Thyroid gland (tissue), 4 donors: ENCODE measurements around the gene FANCG. TPM values are rescaled to one million over a fixed set of nuclear protein-coding genes. Genes with fewer than 3 reads are reported as not detected.

ENCODE experiments used
- DNase-seq, 2 donors: peaks; one replicate each; pipeline ENCODE4 v3.0.0-alpha.2; 2019
- H3K27ac ChIP-seq, 3 donors: fragments of 200-600 bp; sonication (generic); 1 replicate in 2 of 3; 2 replicates in 1 of 3; pipeline ENCODE4 v1.5.1; 2016 to 2019; ENCODE audit warnings: mild to moderate bottlenecking in 1 of 3, moderate library complexity in 1 of 3
- H3K27me3 ChIP-seq: fragments of 200-600 bp; sonication (generic); one replicate; pipeline ENCODE4 v1.5.1; 2019
- H3K36me3 ChIP-seq, 2 donors: fragments of 200-600 bp; sonication (generic); one replicate each; pipeline ENCODE4 v1.5.1; 2016 to 2019
- H3K4me1 ChIP-seq, 2 donors: fragments of 200-600 bp; sonication (generic); one replicate each; pipeline ENCODE4 v1.5.1; 2017 to 2019
- H3K4me3 ChIP-seq, 3 donors: fragments of 200-600 bp; sonication (generic); replicated peaks in 1 of 3; 1 replicate in 2 of 3; 2 replicates in 1 of 3; pipeline ENCODE4 v1.5.1; 2016; ENCODE audit warnings: mild to moderate bottlenecking in 1 of 3
- H3K9me3 ChIP-seq: fragments of 200-600 bp; sonication (generic); one replicate; pipeline ENCODE4 v1.5.1; 2017
- POLR2A ChIP-seq, 2 donors: fragments of 450-650 bp; IDR thresholded peaks; one replicate each; pipeline ENCODE4 v1.6.1; 2017; ENCODE audit warnings: antibody characterized with exemption in 2 of 2, mild to moderate bottlenecking in 2 of 2, moderate library complexity in 1 of 2
- WGBS, 2 donors: methylation state at CpG; one replicate each; pipeline ENCODE4 v1.1.5; 2017; 5-methylcytosine and 5-hydroxymethylcytosine counted together
- intact Hi-C: fragments of 100-400 bp; cut with DNase I; formaldehyde crosslinking; loops from one replicate; pipeline ENCODE4 v1.15.1; 2023
- total RNA-seq, 4 donors: library from RNA; depleted of rRNA; stranded (reverse); fragments of >200 nt; gene quantifications; one replicate each; pipeline ENCODE4 v1.2.3, GENCODE V29; 2016
- TF ChIP-seq, protein P1 (sequence below), 6 experiments: fragments of 200-600 bp in 3 of 6; fragments of 450-650 bp in 3 of 6; sonication (generic) in 3 of 6; IDR thresholded peaks; one replicate each; pipeline ENCODE4 v1.5.1; 2016 to 2019; ENCODE audit warnings: antibody characterized with exemption in 6 of 6, mild to moderate bottlenecking in 2 of 6, inconsistent platforms in 1 of 6, moderate library complexity in 1 of 6

FANCG gene
- total RNA-seq, 4 donors from 2014 or later: 8.6 to 13.8 (median 11.8) TPM

DNA sequence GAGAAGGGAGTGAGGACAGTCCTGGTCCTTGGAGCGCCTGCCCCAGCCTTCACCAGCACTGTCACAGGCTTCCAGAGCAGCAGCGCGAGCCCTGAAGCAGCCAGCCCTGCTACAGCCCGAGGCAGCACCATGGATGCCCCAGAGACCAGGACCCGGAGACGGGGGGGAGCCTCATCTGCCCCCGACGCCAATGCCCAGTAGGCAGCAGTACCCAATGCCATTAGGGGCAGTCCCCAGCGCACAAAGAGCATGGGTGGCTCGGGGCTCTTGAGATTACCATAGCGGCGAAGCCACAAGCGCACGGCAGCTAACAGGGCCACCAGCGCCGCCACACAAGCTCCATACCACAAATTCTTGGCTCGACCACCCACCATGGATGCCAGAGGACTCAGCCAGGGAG is 11.8 kb upstream of the FANCG start:
- H3K36me3 ChIP-seq: peaks cover 45 to 54% of the 10 kb centered on the region in 2 donors
- H3K4me1 ChIP-seq: peaks cover 4 to 9% of the 10 kb centered on the region in 2 donors
- H3K4me3 ChIP-seq: no peak overlapping the region
- H3K9me3 ChIP-seq: no peaks in the 10 kb centered on the region
- H3K27me3 ChIP-seq: no peaks in the 10 kb centered on the region
- 96% methylated on average over 13 to 16 of the region's 17 CpGs for WGBS, 2 donors
- TF ChIP-seq, protein P1, sequence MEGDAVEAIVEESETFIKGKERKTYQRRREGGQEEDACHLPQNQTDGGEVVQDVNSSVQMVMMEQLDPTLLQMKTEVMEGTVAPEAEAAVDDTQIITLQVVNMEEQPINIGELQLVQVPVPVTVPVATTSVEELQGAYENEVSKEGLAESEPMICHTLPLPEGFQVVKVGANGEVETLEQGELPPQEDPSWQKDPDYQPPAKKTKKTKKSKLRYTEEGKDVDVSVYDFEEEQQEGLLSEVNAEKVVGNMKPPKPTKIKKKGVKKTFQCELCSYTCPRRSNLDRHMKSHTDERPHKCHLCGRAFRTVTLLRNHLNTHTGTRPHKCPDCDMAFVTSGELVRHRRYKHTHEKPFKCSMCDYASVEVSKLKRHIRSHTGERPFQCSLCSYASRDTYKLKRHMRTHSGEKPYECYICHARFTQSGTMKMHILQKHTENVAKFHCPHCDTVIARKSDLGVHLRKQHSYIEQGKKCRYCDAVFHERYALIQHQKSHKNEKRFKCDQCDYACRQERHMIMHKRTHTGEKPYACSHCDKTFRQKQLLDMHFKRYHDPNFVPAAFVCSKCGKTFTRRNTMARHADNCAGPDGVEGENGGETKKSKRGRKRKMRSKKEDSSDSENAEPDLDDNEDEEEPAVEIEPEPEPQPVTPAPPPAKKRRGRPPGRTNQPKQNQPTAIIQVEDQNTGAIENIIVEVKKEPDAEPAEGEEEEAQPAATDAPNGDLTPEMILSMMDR (IDR thresholded peaks at IDR 0.05): no peak
- no peak for TF ChIP-seq POLR2A (IDR thresholded peaks at IDR 0.05)
- DNase-seq: no peak
- intact Hi-C loops: no loop called here
- H3K27ac ChIP-seq: no peak overlapping the region

DNA sequence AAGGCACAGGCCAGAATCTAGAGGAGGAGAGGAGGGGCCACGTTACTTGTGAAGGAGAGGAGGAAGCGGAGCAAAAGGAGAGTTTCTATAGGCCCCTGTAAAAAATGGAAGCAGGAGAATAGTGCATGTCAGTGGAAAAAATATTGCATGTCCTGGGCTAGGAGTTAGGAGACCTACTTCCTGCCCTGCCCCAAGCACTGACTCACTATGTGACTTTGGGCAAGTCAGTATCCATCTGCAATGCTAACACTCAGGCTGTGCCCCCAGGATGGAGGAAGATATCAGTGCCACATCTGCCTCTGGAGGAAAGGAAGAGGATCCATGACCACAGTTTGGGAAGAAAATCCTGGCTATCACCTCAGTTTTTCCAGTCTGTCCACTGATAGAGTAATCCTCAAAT is 9.7 kb upstream of the FANCG start:
- TF ChIP-seq, protein P1 (IDR thresholded peaks at IDR 0.05): no peak
- TF ChIP-seq POLR2A (IDR thresholded peaks at IDR 0.05): no peak
- intact Hi-C loops: no loop called here
- no peak for DNase-seq
- Histone ChIP-seq H3K4me3 (no peak overlapping the region), H3K36me3 (peaks cover 45 to 54% of the 10 kb centered on the region in 2 donors), H3K27ac (no peak overlapping the region), H3K27me3 (no peaks in the 10 kb centered on the region), H3K4me1 (no peaks in the 10 kb centered on the region), H3K9me3 (no peaks in the 10 kb centered on the region)
- WGBS, 2 donors: 96% methylated on average over 2 of the region's 2 CpGs

DNA sequence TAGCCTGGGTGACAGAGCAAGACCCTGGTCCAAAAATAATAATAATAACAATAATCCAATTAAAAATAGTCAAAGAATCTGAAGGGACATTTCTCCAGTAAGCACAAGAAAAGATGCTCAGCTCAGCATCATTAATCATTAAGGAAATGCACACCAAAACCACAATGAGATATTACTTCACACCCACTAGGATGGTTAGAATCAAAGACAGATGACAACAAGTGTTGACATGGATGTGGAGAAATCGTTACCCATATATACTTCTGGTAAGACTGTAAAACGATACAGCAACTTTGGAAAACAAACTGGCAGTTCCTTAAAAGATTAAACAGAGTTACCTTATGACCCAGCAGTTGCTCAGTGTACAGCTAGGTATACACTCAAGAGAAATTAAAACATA is 5.3 kb upstream of the FANCG start:
- intact Hi-C loops: no loop called here
- H3K4me1 ChIP-seq: peaks cover 0 to 5% of the 10 kb centered on the region in 2 donors
- H3K9me3 ChIP-seq: no peaks in the 10 kb centered on the region
- H3K27ac ChIP-seq: no peak overlapping the region
- TF ChIP-seq POLR2A (IDR thresholded peaks at IDR 0.05): no peak
- TF ChIP-seq, protein P1 (IDR thresholded peaks at IDR 0.05): no peak
- WGBS, 2 donors: 87 to 96% methylated on average over 2 of the region's 2 CpGs
- no peak for DNase-seq
- no peak overlapping the region for H3K4me3 ChIP-seq
- no peaks in the 10 kb centered on the region for H3K27me3 ChIP-seq
- H3K36me3 ChIP-seq: peaks cover 13 to 28% of the 10 kb centered on the region in 2 donors

DNA sequence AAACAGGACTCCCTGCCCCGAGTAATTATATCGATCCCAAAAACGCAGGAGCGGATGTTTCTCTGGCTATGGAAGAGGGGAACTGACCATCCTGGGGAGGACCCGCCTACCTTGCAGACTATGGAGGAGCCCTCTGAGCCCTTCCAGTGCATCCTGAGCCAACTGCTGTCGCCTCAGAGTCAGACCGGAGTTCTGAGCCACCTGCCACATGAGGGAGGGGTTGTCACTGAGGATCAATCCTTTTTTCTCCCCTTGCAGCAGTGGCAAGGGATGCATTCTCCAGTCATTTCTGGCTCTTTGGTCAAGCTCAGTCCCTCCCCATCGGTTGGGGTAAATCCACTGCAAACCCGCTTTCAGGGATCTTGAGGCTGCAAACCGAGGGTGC is 709 bp downstream of the FANCG start:
- intact Hi-C loops: no loop called here
- Histone ChIP-seq H3K27me3 (no peaks in the 10 kb centered on the region), H3K36me3 (no peaks in the 10 kb centered on the region), H3K9me3 (no peaks in the 10 kb centered on the region), H3K27ac (peak overlapping the region in 1 of 3 donors; percentile 58), H3K4me1 (peaks cover 11 to 14% of the 10 kb centered on the region in 2 donors), H3K4me3 (peak overlapping the region in 2 of 3 donors; percentile 53 to 64)
- 3 to 7% methylated on average over 6 to 9 of the region's 10 CpGs for WGBS, 2 donors
- no peak for DNase-seq
- TF ChIP-seq, protein P1 (IDR thresholded peaks at IDR 0.05): no peak
- TF ChIP-seq POLR2A (IDR thresholded peaks at IDR 0.05): no peak

DNA sequence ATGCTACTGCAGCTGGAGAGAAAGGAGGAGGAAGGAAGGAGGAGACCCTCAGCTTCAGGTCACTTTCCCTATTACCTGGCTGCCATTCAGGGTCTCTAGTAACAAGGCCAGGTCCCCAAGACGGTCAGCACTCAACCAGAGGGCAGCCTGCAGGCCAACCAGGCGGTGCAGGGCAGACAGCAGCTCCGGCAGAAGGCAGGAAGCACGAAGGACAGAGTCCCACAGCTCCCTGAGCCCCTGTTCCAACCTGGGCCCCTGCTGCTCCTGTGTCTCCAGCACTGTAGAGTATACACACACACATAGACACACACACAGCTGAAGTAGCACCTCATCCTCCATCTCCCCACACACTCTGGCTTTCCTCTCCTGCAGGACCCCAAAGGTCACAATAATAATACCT is 1.7 kb downstream of the FANCG start:
- H3K4me3 ChIP-seq: no peak overlapping the region
- intact Hi-C loops: no loop called here
- H3K27me3 ChIP-seq: no peaks in the 10 kb centered on the region
- 55 to 63% methylated on average over 4 of the region's 4 CpGs for WGBS, 2 donors
- no peak overlapping the region for H3K27ac ChIP-seq
- H3K4me1 ChIP-seq: peaks cover 12 to 14% of the 10 kb centered on the region in 2 donors
- TF ChIP-seq, protein P1 (IDR thresholded peaks at IDR 0.05): no peak
- no peak for TF ChIP-seq POLR2A (IDR thresholded peaks at IDR 0.05)
- H3K9me3 ChIP-seq: no peaks in the 10 kb centered on the region
- DNase-seq: no peak
- no peaks in the 10 kb centered on the region for H3K36me3 ChIP-seq
